ENCODE measurements around the gene PPP3R1.

- no peak for TF ChIP-seq CTCF (IDR thresholded peaks at IDR 0.05)
- no peak for TF ChIP-seq POLR2A (IDR thresholded peaks at IDR 0.05)
- TF ChIP-seq POLR2AphosphoS5 (IDR thresholded peaks at IDR 0.05): no peak
These were observed 48.7 kb downstream of the PPP3R1 start for GRCh38 chr2:68203587-68203986.
